ENCODE measurements around the gene NRGN. TPM values are rescaled to one million over a fixed set of nuclear protein-coding genes. Genes with fewer than 3 reads are reported as not detected.
A peak's percentile ranks its signal among the peaks of the same experiment; 100 is the strongest.

NRGN gene
- 1 to 10 TPM; 1.2 to 1.8 TPM for total RNA-seq

- H3K4me3 ChIP-seq: peak within 1 kb of the TSS; percentile 36 to 40
- no peaks in the 10 kb centered on the region for H3K27me3 ChIP-seq (replicated peaks; ENCODE audit: insufficient read depth)
- no peaks in the 10 kb centered on the region for H3K9me3 ChIP-seq
- intact Hi-C loops (cut with DNase I): no loop called here
- DNase-seq (ENCODE audit: low spot score): peak; percentile 90
- 2% methylated on average over 40 of the region's 59 CpGs for WGBS
- H3K36me3 ChIP-seq: no peaks in the 10 kb centered on the region
- H3K27ac ChIP-seq: no peak within 1 kb of the TSS
- H3K4me1 ChIP-seq (replicated peaks): no peaks in the 10 kb centered on the region
- TF ChIP-seq POLR2AphosphoS5 (IDR thresholded peaks at IDR 0.05) (peak; percentile 62), CTCF (IDR thresholded peaks at IDR 0.05) (peak in 1 of 4 experiments; percentile 7), POLR2A (IDR thresholded peaks at IDR 0.05) (no peak)
Observed at GRCh38 chr11:124739479-124740276, at the start of gene NRGN. Gene NRGN, plus strand, starts transcription at chr11:124739942. Its CDS starts 143 bp downstream, at chr11:124740085.

- no peaks in the 10 kb centered on the region for H3K36me3 ChIP-seq
- H3K9me3 ChIP-seq: no peaks in the 10 kb centered on the region
- TF ChIP-seq POLR2AphosphoS5 (IDR thresholded peaks at IDR 0.05) (no peak), POLR2A (IDR thresholded peaks at IDR 0.05) (no peak), CTCF (IDR thresholded peaks at IDR 0.05) (no peak)
- no peaks in the 10 kb centered on the region for H3K4me1 ChIP-seq (replicated peaks)
- intact Hi-C loops (cut with DNase I): no loop called here
- no peak overlapping the region for H3K27ac ChIP-seq
- H3K27me3 ChIP-seq (replicated peaks; ENCODE audit: insufficient read depth): no peaks in the 10 kb centered on the region
- 76% methylated on average over 2 of the region's 2 CpGs for WGBS
- H3K4me3 ChIP-seq: no peak overlapping the region
- no peak for DNase-seq (ENCODE audit: low spot score)
Observed at GRCh38 chr11:124693142-124693541, 46.6 kb upstream of the NRGN start.

- no peaks in the 10 kb centered on the region for H3K27me3 ChIP-seq (replicated peaks; ENCODE audit: insufficient read depth)
- WGBS: 96% methylated on average over 1 of the region's 1 CpG
- intact Hi-C loops (cut with DNase I): no loop called here
- no peak overlapping the region for H3K4me3 ChIP-seq
- H3K27ac ChIP-seq: no peak overlapping the region
- no peak for DNase-seq (ENCODE audit: low spot score)
- H3K9me3 ChIP-seq: no peaks in the 10 kb centered on the region
- H3K4me1 ChIP-seq (replicated peaks): no peaks in the 10 kb centered on the region
- no peaks in the 10 kb centered on the region for H3K36me3 ChIP-seq
- no peak for TF ChIP-seq POLR2AphosphoS5 (IDR thresholded peaks at IDR 0.05)
- TF ChIP-seq CTCF (IDR thresholded peaks at IDR 0.05): no peak
- no peak for TF ChIP-seq POLR2A (IDR thresholded peaks at IDR 0.05)
Observed at GRCh38 chr11:124699547-124699946, 40.2 kb upstream of the NRGN start.

GRCh38 chr11:124700028-124700427 is 39.7 kb upstream of the NRGN start:
- TF ChIP-seq POLR2A (IDR thresholded peaks at IDR 0.05) (no peak), POLR2AphosphoS5 (IDR thresholded peaks at IDR 0.05) (no peak), CTCF (IDR thresholded peaks at IDR 0.05) (no peak)
- intact Hi-C loops (cut with DNase I): no loop called here
- Histone ChIP-seq H3K4me1 (replicated peaks) (no peaks in the 10 kb centered on the region), H3K9me3 (no peaks in the 10 kb centered on the region), H3K27ac (no peak overlapping the region), H3K4me3 (no peak overlapping the region), H3K27me3 (replicated peaks; ENCODE audit: insufficient read depth) (no peaks in the 10 kb centered on the region), H3K36me3 (no peaks in the 10 kb centered on the region)
- no peak for DNase-seq (ENCODE audit: low spot score)

- DNase-seq (ENCODE audit: low spot score): no peak
- Histone ChIP-seq H3K36me3 (no peaks in the 10 kb centered on the region), H3K4me1 (replicated peaks) (no peaks in the 10 kb centered on the region), H3K9me3 (no peaks in the 10 kb centered on the region), H3K4me3 (no peak overlapping the region), H3K27ac (no peak overlapping the region), H3K27me3 (replicated peaks; ENCODE audit: insufficient read depth) (no peaks in the 10 kb centered on the region)
- TF ChIP-seq POLR2AphosphoS5 (IDR thresholded peaks at IDR 0.05): no peak
- TF ChIP-seq POLR2A (IDR thresholded peaks at IDR 0.05): no peak
- intact Hi-C loops (cut with DNase I): no loop called here
- 81% methylated on average over 4 of the region's 4 CpGs for WGBS
Observed at GRCh38 chr11:124707829-124708228, 31.9 kb upstream of the NRGN start.
